Heart right ventricle (tissue), 16 donors: ENCODE data around the gene NFIB. TPM values are rescaled to one million over a fixed set of nuclear protein-coding genes. Genes with fewer than 3 reads are reported as not detected.

Source experiments
- ATAC-seq, 8 donors: fragments of 200-7000 bp; cut with Tn5 transposase; one replicate each; pipeline ENCODE4 v1.9.1; 2020; ENCODE audit warnings: mild to moderate bottlenecking in 8 of 8, moderate library complexity in 8 of 8, moderate number of reproducible peaks in 1 of 8
- DNase-seq, 2 donors: peaks; one replicate each; pipeline ENCODE4 v3.0.0-alpha.2; 2020
- H3K27ac ChIP-seq, 10 donors: fragments of 200-600 bp; sonication (generic) in 2 of 10; one replicate each; pipeline versions ENCODE4 v1.5.0 to v1.8.0; 2020 to 2022; ENCODE audit warnings: mild to moderate bottlenecking in 3 of 10
- H3K27me3 ChIP-seq, 7 donors: fragments of 200-600 bp; one replicate each; pipeline ENCODE4 v1.8.0; 2021 to 2022; ENCODE audit warnings: mild to moderate bottlenecking in 2 of 7
- H3K36me3 ChIP-seq, 9 donors: fragments of 200-600 bp; sonication (generic) in 1 of 9; one replicate each; pipeline versions ENCODE4 v1.5.0 to v1.8.0; 2020 to 2022; ENCODE audit warnings: mild to moderate bottlenecking in 2 of 9
- H3K4me1 ChIP-seq, 9 donors: fragments of 200-600 bp; sonication (generic) in 1 of 9; one replicate each; pipeline versions ENCODE4 v1.5.0 to v1.8.0; 2020 to 2022; ENCODE audit warnings: mild to moderate bottlenecking in 4 of 9
- H3K4me3 ChIP-seq, 10 donors: fragments of 200-600 bp; sonication (generic) in 2 of 10; one replicate each; pipeline versions ENCODE4 v1.5.0 to v1.8.0; 2020 to 2022; ENCODE audit warnings: mild to moderate bottlenecking in 7 of 10, moderate library complexity in 2 of 10
- H3K9me3 ChIP-seq, 11 donors: fragments of 200-600 bp in 10 of 11; sonication (generic) in 2 of 11; one replicate each; pipeline versions ENCODE4 v1.5.0 to v1.8.0; 2013 to 2022; ENCODE audit warnings: mild to moderate bottlenecking in 2 of 11, control low read depth in 1 of 11, moderate library complexity in 1 of 11
- CTCF ChIP-seq, 9 donors: fragments of 200-600 bp; sonication (generic) in 2 of 9; IDR thresholded peaks; one replicate each; pipeline versions ENCODE4 v1.5.0 to v1.8.0; 2021 to 2022; ENCODE audit warnings: antibody characterized with exemption in 9 of 9, mild to moderate bottlenecking in 5 of 9, moderate library complexity in 1 of 9
- WGBS, 2 donors: extraction: QIAGEN DNeasy Blood & Tissue Kit; methylation state at CpG; one replicate each; pipeline ENCODE4 v1.1.7; 2013; ENCODE audit warnings: inconsistent platforms in 1 of 2; 5-methylcytosine and 5-hydroxymethylcytosine counted together
- intact Hi-C, 10 donors: fragments of 100-400 bp; cut with DNase I; formaldehyde crosslinking; loops; one replicate each; pipeline versions ENCODE4 v1.11.1 to v1.14.2; 2022
- polyA plus RNA-seq, 2 donors: library from polyadenylated mRNA; stranded (reverse); fragments of 200-250 nt; gene quantifications; one replicate each; pipeline ENCODE4 v1.2.3, GENCODE V29; 2013
- total RNA-seq, 10 donors: library from RNA; stranded (reverse); fragmentation: NEBNext Ultra II Directional in 3 of 10; extraction: Animal tissue kit (Norgen Biotek cat#: 25700) in 3 of 10; gene quantifications; one replicate each; pipeline versions ENCODE4 v1.2.1 to v1.2.4, GENCODE V29; 2021 to 2023
- donor health status: Arrhythmogenic right ventricular cardiomyopathy.
- donor health status: ischemic (EF 13 %, LVEDD 7.1; RV severe dilation, severe dysfunction).
- donor health status: healthy with polysubstance abuse.
- donor health status: DM: no; HTN: yes; CAD: no.
- donor health status: DM: no; HTN: no; CAD: no.
- donor health status: ischemic (EF 25% LVEDD 6.9; RV normal size, moderate dysfunction).
- donor health status: ischemic (EF 25% LVEDD 5.7; RV mildly dilated, moderate dysfunction).
- donor health status: healthy.
- donor health status: DM: yes; HTN: yes; CAD: no.
- donor health status: Ischemic cardiomyopathy.
- donor health status: ischemic (EF 35%, LVEDD 5.7; RV mildly dilated, moderate dysfunction).
- donor health status: nonischemic (EF 11% LVEDD 7.7; RV severe dilation, severe dysfunction).
- donor health status: DM: yes; HTN: yes; CAD: no.
- donor health status: PGD.
- donor health status: ischemic (EF 29% LVEDD 5.4; RV normal size, mild dysfunction).
- donor health status: nonischemic (EF 23%, LVEDD 6.1; RV moderate dilation, normal function).

Gene NFIB
- total and polyA plus RNA-seq, 12 donors = 16.7 to 145 (median 124) TPM

GRCh38 chr9:14314929-14315874, 1.3 kb upstream of the NFIB start:
- peak overlapping the region; percentile 96 to 100 (median 99) for H3K27ac ChIP-seq
- 1% methylated on average over 57 to 109 of the region's 109 CpGs for WGBS, 2 donors
- intact Hi-C loops = loop anchor here in 9 of 10 donors (2.0 to 10.0 kb wide), 18 partner anchors 32 to 750 kb away; no protein-coding TSS in a partner anchor
- no peaks in the 10 kb centered on the region for H3K9me3 ChIP-seq
- ATAC-seq (peak; percentile 66 to 91 (median 82)), DNase-seq (peak; percentile 94 to 98)
- H3K4me1 ChIP-seq = peaks cover 0 to 55% (median 42%) of the 10 kb centered on the region in 9 donors
- TF ChIP-seq CTCF (IDR thresholded peaks at IDR 0.05) = no peak
- H3K27me3 ChIP-seq = peaks cover 0 to 69% (median 0%) of the 10 kb centered on the region in 7 donors
- no peaks in the 10 kb centered on the region for H3K36me3 ChIP-seq
- peak overlapping the region; percentile 65 to 94 (median 78) for H3K4me3 ChIP-seq

- Histone ChIP-seq H3K27me3 (peaks cover 0 to 69% (median 0%) of the 10 kb centered on the region in 7 donors), H3K4me1 (peaks cover 0 to 55% (median 40%) of the 10 kb centered on the region in 9 donors), H3K9me3 (no peaks in the 10 kb centered on the region), H3K27ac (peak overlapping the region; percentile 96 to 100 (median 99)), H3K36me3 (no peaks in the 10 kb centered on the region), H3K4me3 (peak overlapping the region; percentile 55 to 94 (median 76))
- peak; percentile 42 to 60 (median 56) for ATAC-seq
- no peak for TF ChIP-seq CTCF (IDR thresholded peaks at IDR 0.05)
- 0 to 1% methylated on average over 21 of the region's 21 CpGs for WGBS, 2 donors
- intact Hi-C loops = loop anchor here in 9 of 10 donors (2.0 to 10.0 kb wide), 16 partner anchors 33 to 750 kb away; no protein-coding TSS in a partner anchor
- peak; percentile 73 to 90 for DNase-seq
These were observed 535 bp upstream of the NFIB start for GRCh38 chr9:14314424-14314928.

GRCh38 chr9:14313378-14313940, 482 bp downstream of the NFIB start:
- H3K27ac ChIP-seq = peak overlapping the region; percentile 96 to 100 (median 99)
- DNase-seq = no peak
- ATAC-seq = no peak
- no peaks in the 10 kb centered on the region for H3K9me3 ChIP-seq
- H3K4me1 ChIP-seq = peaks cover 0 to 55% (median 37%) of the 10 kb centered on the region in 9 donors
- peaks cover 0 to 64% (median 0%) of the 10 kb centered on the region in 7 donors for H3K27me3 ChIP-seq
- TF ChIP-seq CTCF (IDR thresholded peaks at IDR 0.05) = no peak
- peak overlapping the region; percentile 55 to 94 (median 76) for H3K4me3 ChIP-seq
- WGBS, 2 donors = 0 to 2% methylated on average over 33 of the region's 33 CpGs
- H3K36me3 ChIP-seq = no peaks in the 10 kb centered on the region
- intact Hi-C loops = loop anchor here in 9 of 10 donors (2.0 to 10.0 kb wide), 16 partner anchors 34 to 749 kb away; no protein-coding TSS in a partner anchor
